HCT116 (cell line): ENCODE data around the gene RIN3. TPM values are rescaled to one million over a fixed set of nuclear protein-coding genes. Genes with fewer than 3 reads are reported as not detected.

Source experiments
- ATAC-seq: fragments of 200-7000 bp; cut with Tn5 transposase; 2 replicates; pipeline ENCODE4 v1.9.1; 2020; ENCODE audit warnings: mild to moderate bottlenecking, moderate library complexity
- BruUV-seq: library from RNA; stranded (reverse); fragments of 400-500 nt; replicated peaks from 2 replicates; lab custom pipeline; 2021; lab: Mats Ljungman, UMichigan
- CTCF ChIA-PET: fragments of 300-600 bp; sonication (Branson Sonifier 250); formaldehyde crosslinking; loops from one replicate; lab custom pipeline; 2021; ENCODE audit warnings: antibody characterized with exemption; lab: Charles Lee
- POLR2A ChIA-PET: fragments of 300-600, 350-600 bp; sonication (Branson Sonifier 250); formaldehyde crosslinking; loops from one replicate; lab custom pipeline; 2021; ENCODE audit warnings: antibody characterized with exemption; lab: Charles Lee
- RAD21 ChIA-PET, 2 experiments: fragments of 300-600 bp; sonication (Branson Sonifier 250); formaldehyde crosslinking; loops; one replicate each; lab custom pipeline; 2023; ENCODE audit warnings: low total read pairs in 2 of 2; ENCODE audit not compliant: uncharacterized antibody in 2 of 2, unreplicated experiment in 2 of 2, low non-redundant PET in 1 of 2; lab: Charles Lee
- DNase-seq: peaks from one replicate; pipeline ENCODE4 v3.0.0-alpha.2; 2010; ENCODE audit warnings: low read depth, low spot score
- H2AFZ ChIP-seq: fragments of 200-600 bp; shearing (Covaris generic), sonication (generic); 2 replicates; pipeline ENCODE4 v1.6.1; 2017; ENCODE audit warnings: low read depth, mixed run types, mixed read lengths, antibody characterized with exemption, low read length; ENCODE audit not compliant: poor library complexity, severe bottlenecking
- H3K27ac ChIP-seq: 2 replicates; pipeline ENCODE4 v1.5.1; 2012; ENCODE audit warnings: low read depth, low read length
- H3K27me3 ChIP-seq: fragments of 200-600 bp; sonication (generic); 2 replicates; pipeline ENCODE4 v1.6.1; 2016; ENCODE audit warnings: mixed run types, low read length, mixed read lengths; ENCODE audit not compliant: insufficient read depth
- H3K36me3 ChIP-seq, 2 experiments: fragments of 200-500 bp in 1 of 2; fragments of 200-600 bp in 1 of 2; sonication (Bioruptor generic) in 1 of 2; sonication (generic) in 1 of 2; 2 replicates each; pipeline versions ENCODE4 v1.5.1 to v1.6.1; 2014 to 2016; ENCODE audit warnings: low read length in 2 of 2, inconsistent platforms in 1 of 2, mixed read lengths in 1 of 2, mixed run types in 1 of 2; ENCODE audit not compliant: insufficient read depth in 2 of 2, control insufficient read depth in 1 of 2
- H3K4me1 ChIP-seq, 2 experiments: fragments of 200-600 bp in 1 of 2; sonication (generic) in 1 of 2; 2 replicates each; pipeline versions ENCODE4 v1.5.1 to v1.6.1; 2012 to 2017; ENCODE audit warnings: low read length in 2 of 2, inconsistent platforms in 1 of 2, mild to moderate bottlenecking in 1 of 2, mixed read lengths in 1 of 2, mixed run types in 1 of 2, moderate library complexity in 1 of 2; ENCODE audit not compliant: insufficient read depth in 2 of 2, control insufficient read depth in 1 of 2
- H3K4me2 ChIP-seq: fragments of 200-600 bp; sonication (generic); 2 replicates; pipeline ENCODE4 v1.6.1; 2017; ENCODE audit warnings: mixed run types, low read length, mixed read lengths
- H3K4me3 ChIP-seq, 2 experiments: fragments of 200-600 bp in 1 of 2; sonication (generic) in 1 of 2; replicated peaks in 1 of 2; 2 replicates each; pipeline ENCODE4 v1.5.1; 2011 to 2016; ENCODE audit warnings: low read length in 2 of 2, control low read depth in 1 of 2, low read depth in 1 of 2, mild to moderate bottlenecking in 1 of 2, mixed read lengths in 1 of 2, mixed run types in 1 of 2
- H3K79me2 ChIP-seq: fragments of 200-600 bp; sonication (generic); 2 replicates; pipeline ENCODE4 v1.6.1; 2017; ENCODE audit warnings: mild to moderate bottlenecking, mixed run types, low read length, moderate library complexity, mixed read lengths; ENCODE audit not compliant: insufficient read depth
- H3K9ac ChIP-seq: fragments of 200-600 bp; sonication (generic); 2 replicates; pipeline ENCODE4 v1.6.1; 2016; ENCODE audit warnings: low read length, mixed read lengths
- H3K9me2 ChIP-seq: fragments of 200-600 bp; sonication (generic), shearing (Covaris generic); 2 replicates; pipeline ENCODE4 v1.6.1; 2017; ENCODE audit warnings: mixed run types, mild to moderate bottlenecking, moderate library complexity; ENCODE audit not compliant: insufficient read depth
- H3K9me3 ChIP-seq, 2 experiments: fragments of 200-500 bp in 1 of 2; fragments of 200-600 bp in 1 of 2; sonication (Bioruptor generic) in 1 of 2; sonication (generic) in 1 of 2; 2 replicates each; pipeline ENCODE4 v1.6.1; 2014 to 2017; ENCODE audit warnings: low read length in 2 of 2, mixed read lengths in 2 of 2, inconsistent platforms in 1 of 2, low read depth in 1 of 2, mild to moderate bottlenecking in 1 of 2, mixed run types in 1 of 2, moderate library complexity in 1 of 2; ENCODE audit not compliant: control insufficient read depth in 1 of 2, insufficient read depth in 1 of 2
- H4K20me1 ChIP-seq: fragments of 200-600 bp; sonication (generic), shearing (Covaris generic); 2 replicates; pipeline ENCODE4 v1.6.1; 2017; ENCODE audit warnings: mixed run types, mild to moderate bottlenecking, moderate library complexity; ENCODE audit not compliant: insufficient read depth
- CBX3 ChIP-seq: IDR thresholded peaks from 2 replicates; pipeline ENCODE4 v1.6.1; 2012; ENCODE audit warnings: low read depth
- CEBPB ChIP-seq: IDR thresholded peaks from 2 replicates; pipeline ENCODE4 v1.6.1; 2012; ENCODE audit warnings: low read depth
- EGR1 ChIP-seq: IDR thresholded peaks from 2 replicates; pipeline ENCODE4 v1.6.1; 2012; ENCODE audit warnings: low read depth
- EZH2 ChIP-seq: fragments of 200-600 bp; sonication (generic); IDR thresholded peaks from 2 replicates; pipeline ENCODE4 v1.6.1; 2017; ENCODE audit warnings: antibody characterized with exemption, mixed run types
- FOSL1 ChIP-seq: IDR thresholded peaks from 2 replicates; pipeline ENCODE4 v1.6.1; 2012; ENCODE audit warnings: low read depth
- JUND ChIP-seq: IDR thresholded peaks from 2 replicates; pipeline ENCODE4 v1.6.1; 2012
- POLR2A ChIP-seq: IDR thresholded peaks from 2 replicates; pipeline ENCODE4 v1.7.0; 2011; ENCODE audit warnings: borderline replicate concordance; ENCODE audit not compliant: insufficient read depth, insufficient read length; ENCODE audit errors: extremely low read depth
- SRF ChIP-seq: IDR thresholded peaks from 2 replicates; pipeline ENCODE4 v1.6.1; 2012; ENCODE audit warnings: low read depth
- TCF7L2 ChIP-seq: IDR thresholded peaks from 2 replicates; pipeline ENCODE4 v1.7.0; 2011; ENCODE audit warnings: borderline replicate concordance, inconsistent platforms; ENCODE audit not compliant: insufficient read depth, insufficient read length; ENCODE audit errors: extremely low read depth
- YY1 ChIP-seq: IDR thresholded peaks from 2 replicates; pipeline ENCODE4 v1.6.1; 2011; ENCODE audit warnings: low read length, low read depth, moderate library complexity, mild to moderate bottlenecking; ENCODE audit not compliant: insufficient replicate concordance; ENCODE audit errors: extremely low read depth
- intact Hi-C: fragments of 100-400 bp; cut with micrococcal nuclease; formaldehyde crosslinking; loops from 2 replicates; pipeline ENCODE4 v1.10.0; 2022
- total RNA-seq: library from RNA; stranded (reverse); gene quantifications from one replicate; pipeline ENCODE4 v1.2.1, GENCODE V29; 2021; ENCODE audit not compliant: unreplicated experiment
- TF ChIP-seq, protein P1 (sequence below): IDR thresholded peaks from 2 replicates; pipeline ENCODE4 v1.6.1; 2012
- TF ChIP-seq, protein P2 (sequence below): IDR thresholded peaks from 2 replicates; pipeline ENCODE4 v1.6.1; 2011; ENCODE audit warnings: mild to moderate bottlenecking, low read length, moderate library complexity; ENCODE audit not compliant: insufficient replicate concordance; ENCODE audit errors: extremely low read depth
- TF ChIP-seq, protein P3 (sequence below), 3 experiments: fragments of 200-600 bp in 1 of 3; sonication (generic) in 1 of 3; IDR thresholded peaks in 2 of 3; conservative IDR thresholded peaks in 1 of 3; 2 replicates each; pipeline ENCODE4 v1.5.1; 2012 to 2017; ENCODE audit warnings: low read depth in 2 of 3, low read length in 2 of 3, antibody characterized with exemption in 1 of 3, borderline replicate concordance in 1 of 3, control low read depth in 1 of 3, mild to moderate bottlenecking in 1 of 3, mixed read lengths in 1 of 3, mixed run types in 1 of 3, moderate library complexity in 1 of 3; ENCODE audit not compliant: insufficient read depth in 1 of 3

Gene RIN3
- total RNA-seq, 1 experiment from 2014 or later, result 22.2 TPM

DNA sequence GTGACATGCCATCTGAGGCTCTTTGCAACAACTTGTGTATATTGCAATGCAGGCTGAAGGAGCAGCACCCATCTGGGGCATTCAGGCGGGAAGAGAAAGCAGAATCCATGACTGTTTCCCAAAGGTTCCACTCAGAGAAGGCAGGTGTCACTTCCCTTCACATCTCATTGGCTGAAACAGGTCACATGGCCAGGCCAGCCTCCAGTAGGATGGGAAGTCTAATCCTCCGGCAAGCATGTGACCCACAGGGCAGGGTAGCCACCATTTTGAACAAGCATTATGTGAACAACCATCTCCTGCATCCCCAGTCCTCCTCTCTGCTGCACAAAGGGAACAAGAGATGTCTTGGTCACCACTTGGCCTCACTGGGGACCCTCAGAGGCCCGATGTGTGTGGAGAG lies 70.6 kb downstream of the RIN3 start:
- H3K36me3 ChIP-seq, result no peaks in the 10 kb centered on the region
- H3K4me3 ChIP-seq, result no peak overlapping the region
- H3K9ac ChIP-seq, result no peak overlapping the region
- CTCF ChIA-PET, result no interaction called here
- H3K79me2 ChIP-seq, result no peaks in the 10 kb centered on the region
- H3K27me3 ChIP-seq, result no peaks in the 10 kb centered on the region
- H3K9me2 ChIP-seq, result no peaks in the 10 kb centered on the region
- H3K4me1 ChIP-seq, result peaks cover 0 to 3% of the 10 kb centered on the region in 2 experiments; a peak in 1 of 4 replicates
- RAD21 ChIA-PET, result no interaction called here
- no peaks in the 10 kb centered on the region for H3K9me3 ChIP-seq
- TF ChIP-seq CBX3, result no peak
- no peak for TF ChIP-seq SRF
- no peak for TF ChIP-seq FOSL1
- TF ChIP-seq EGR1, result no peak
- TF ChIP-seq JUND, result no peak
- no peak for TF ChIP-seq YY1
- TF ChIP-seq, protein P1, sequence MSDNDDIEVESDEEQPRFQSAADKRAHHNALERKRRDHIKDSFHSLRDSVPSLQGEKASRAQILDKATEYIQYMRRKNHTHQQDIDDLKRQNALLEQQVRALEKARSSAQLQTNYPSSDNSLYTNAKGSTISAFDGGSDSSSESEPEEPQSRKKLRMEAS, result no peak
- TF ChIP-seq, protein P2, sequence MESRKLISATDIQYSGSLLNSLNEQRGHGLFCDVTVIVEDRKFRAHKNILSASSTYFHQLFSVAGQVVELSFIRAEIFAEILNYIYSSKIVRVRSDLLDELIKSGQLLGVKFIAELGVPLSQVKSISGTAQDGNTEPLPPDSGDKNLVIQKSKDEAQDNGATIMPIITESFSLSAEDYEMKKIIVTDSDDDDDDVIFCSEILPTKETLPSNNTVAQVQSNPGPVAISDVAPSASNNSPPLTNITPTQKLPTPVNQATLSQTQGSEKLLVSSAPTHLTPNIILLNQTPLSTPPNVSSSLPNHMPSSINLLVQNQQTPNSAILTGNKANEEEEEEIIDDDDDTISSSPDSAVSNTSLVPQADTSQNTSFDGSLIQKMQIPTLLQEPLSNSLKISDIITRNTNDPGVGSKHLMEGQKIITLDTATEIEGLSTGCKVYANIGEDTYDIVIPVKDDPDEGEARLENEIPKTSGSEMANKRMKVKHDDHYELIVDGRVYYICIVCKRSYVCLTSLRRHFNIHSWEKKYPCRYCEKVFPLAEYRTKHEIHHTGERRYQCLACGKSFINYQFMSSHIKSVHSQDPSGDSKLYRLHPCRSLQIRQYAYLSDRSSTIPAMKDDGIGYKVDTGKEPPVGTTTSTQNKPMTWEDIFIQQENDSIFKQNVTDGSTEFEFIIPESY, result no peak
- no peak for TF ChIP-seq TCF7L2
- TF ChIP-seq CEBPB, result no peak
- no peak for TF ChIP-seq EZH2
- TF ChIP-seq POLR2A, result no peak
- TF ChIP-seq, protein P3, sequence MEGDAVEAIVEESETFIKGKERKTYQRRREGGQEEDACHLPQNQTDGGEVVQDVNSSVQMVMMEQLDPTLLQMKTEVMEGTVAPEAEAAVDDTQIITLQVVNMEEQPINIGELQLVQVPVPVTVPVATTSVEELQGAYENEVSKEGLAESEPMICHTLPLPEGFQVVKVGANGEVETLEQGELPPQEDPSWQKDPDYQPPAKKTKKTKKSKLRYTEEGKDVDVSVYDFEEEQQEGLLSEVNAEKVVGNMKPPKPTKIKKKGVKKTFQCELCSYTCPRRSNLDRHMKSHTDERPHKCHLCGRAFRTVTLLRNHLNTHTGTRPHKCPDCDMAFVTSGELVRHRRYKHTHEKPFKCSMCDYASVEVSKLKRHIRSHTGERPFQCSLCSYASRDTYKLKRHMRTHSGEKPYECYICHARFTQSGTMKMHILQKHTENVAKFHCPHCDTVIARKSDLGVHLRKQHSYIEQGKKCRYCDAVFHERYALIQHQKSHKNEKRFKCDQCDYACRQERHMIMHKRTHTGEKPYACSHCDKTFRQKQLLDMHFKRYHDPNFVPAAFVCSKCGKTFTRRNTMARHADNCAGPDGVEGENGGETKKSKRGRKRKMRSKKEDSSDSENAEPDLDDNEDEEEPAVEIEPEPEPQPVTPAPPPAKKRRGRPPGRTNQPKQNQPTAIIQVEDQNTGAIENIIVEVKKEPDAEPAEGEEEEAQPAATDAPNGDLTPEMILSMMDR (IDR thresholded peaks at IDR 0.05 in 2 of 3, conservative IDR thresholded peaks at IDR 0.05 in 1 of 3; ENCODE audit: borderline replicate concordance in 1 of 3, insufficient read depth in 1 of 3, low read depth in 2 of 3, low read length in 2 of 3), result no peak
- H4K20me1 ChIP-seq, result no peaks in the 10 kb centered on the region
- H3K4me2 ChIP-seq, result no peak overlapping the region
- ATAC-seq (no peak), DNase-seq (no peak)
- intact Hi-C loops, result loop anchor here (10.0 kb wide), 1 partner anchor 101 kb away; no protein-coding TSS in a partner anchor
- POLR2A ChIA-PET, result no interaction called here
- BruUV-seq, result no TSS peak
- H3K27ac ChIP-seq, result no peak overlapping the region
- no peak overlapping the region for H2AFZ ChIP-seq
